HG03175 (cell line): ENCODE data around the gene CSF2RB.

Source experiments
- ATAC-seq: cut with Tn5 transposase; IDR thresholded peaks from one replicate; pipeline ENCODE4 v1.9.1; 2021; ENCODE audit warnings: mild to moderate bottlenecking, moderate library complexity; ENCODE audit not compliant: unreplicated experiment

The CSF2RB gene

DNA sequence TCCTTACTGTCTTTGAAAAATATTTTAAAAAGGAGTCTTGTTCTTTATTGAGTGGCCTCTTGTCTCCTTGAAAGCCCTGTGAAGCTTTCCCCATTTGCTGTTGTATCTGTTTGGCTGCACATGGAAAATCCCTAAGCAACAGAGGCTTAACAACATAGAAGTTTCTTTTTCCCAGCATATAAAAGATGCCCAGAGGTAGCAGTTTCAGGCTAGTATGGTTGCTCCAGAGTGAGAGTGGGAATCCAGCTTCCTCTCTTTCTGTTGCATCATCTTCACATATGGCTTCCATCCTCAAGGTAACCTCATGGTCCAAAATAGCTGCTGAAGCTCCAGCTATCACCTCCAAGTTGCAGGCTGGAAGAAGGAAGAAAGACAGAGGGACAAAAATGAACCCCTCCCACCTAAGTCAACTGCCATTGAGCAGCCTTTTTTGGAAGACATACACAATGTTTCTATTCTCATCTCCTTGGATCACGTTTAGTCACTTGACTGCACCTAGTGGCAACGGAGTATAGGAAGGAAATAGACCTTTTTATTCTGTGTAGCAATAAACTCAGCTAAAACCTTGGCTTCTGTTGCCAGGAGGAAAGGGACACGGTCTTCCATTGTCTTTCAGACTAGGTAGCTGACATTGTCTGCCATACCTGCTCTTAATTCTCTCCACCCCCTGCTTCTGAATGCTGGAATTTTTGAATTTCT lies 5.3 kb downstream of the CSF2RB start:
- ATAC-seq, result no peak

DNA sequence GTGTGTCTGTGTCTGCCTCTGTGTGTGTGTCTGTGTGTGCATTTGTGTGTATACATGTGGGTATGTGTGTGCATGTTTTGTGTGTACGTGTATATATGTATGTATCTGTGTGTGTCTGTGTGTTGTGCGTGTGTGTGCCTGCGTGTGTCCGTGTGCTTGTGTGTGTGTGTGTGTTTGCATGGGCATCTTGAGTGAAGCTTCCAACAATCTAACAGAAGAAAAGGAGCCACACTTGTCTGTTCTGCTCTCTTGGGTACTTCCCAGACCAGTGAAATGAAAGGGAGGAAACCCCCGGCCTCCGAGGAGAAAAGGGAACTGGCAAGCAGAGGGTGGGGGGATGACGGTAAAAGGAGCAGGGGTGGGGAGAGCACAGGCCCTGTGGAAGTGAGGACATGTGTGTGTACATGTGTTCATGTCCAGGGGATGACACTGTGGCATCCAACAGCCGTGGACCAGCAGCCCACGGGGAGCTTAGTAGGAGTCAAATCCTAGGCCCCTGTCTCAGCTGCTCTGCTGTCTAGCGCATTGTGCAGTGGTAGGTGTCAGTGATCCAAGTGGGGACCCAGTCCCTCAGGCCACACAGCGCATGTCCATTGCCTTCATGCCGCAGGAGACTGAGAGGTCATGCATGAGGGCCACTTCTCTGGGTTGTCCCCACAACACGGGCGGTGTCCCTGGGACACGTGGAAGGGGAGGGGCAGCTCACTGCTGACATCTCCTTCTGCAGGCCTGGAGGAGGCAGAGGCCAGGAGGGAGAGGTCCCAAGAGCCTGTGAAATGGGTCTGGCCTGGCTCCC lies 8.1 kb downstream of the CSF2RB start:
- no peak for ATAC-seq

DNA sequence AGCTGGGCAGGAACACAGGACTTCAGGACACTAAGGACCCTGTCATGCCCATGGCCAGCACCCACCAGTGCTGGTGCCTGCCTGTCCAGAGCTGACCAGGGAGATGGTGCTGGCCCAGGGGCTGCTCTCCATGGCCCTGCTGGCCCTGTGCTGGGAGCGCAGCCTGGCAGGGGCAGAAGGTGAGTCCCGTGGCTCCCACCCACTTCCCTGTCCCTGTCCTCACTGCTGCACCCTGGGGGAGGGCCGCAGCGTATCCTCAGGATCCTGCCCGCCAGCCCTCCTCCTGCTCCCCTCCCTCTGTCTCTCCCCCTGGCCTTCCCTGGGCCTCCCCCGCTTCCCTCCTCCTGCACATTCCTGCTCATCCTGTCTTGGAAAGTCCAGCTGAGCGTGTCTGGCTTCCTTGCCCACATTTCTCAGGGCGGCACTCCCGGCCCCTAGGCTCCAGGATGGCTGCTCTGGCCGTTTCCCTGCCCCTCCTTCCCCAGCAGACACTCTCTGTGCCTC lies 8.7 kb downstream of the CSF2RB start:
- ATAC-seq, result no peak

DNA sequence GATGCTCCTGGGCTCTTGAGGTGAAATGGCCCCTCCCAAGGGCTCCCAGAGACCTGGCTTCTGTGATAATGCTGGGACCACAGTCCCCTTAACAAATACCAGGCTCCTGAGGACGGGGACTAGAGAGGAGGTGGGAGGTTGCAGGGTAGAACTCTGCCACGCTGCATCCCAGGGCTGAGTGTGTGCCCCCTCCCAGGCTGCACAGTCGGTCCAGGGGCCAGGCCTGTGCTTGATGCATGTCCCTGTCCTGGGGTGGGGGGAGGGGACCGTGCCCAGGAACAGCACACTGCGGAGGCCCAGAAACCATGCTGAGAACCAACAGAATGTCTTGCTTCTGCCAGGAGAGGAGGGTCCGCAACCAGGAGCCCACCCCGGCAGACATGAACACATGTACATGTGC lies 9.3 kb downstream of the CSF2RB start:
- ATAC-seq, result no peak

DNA sequence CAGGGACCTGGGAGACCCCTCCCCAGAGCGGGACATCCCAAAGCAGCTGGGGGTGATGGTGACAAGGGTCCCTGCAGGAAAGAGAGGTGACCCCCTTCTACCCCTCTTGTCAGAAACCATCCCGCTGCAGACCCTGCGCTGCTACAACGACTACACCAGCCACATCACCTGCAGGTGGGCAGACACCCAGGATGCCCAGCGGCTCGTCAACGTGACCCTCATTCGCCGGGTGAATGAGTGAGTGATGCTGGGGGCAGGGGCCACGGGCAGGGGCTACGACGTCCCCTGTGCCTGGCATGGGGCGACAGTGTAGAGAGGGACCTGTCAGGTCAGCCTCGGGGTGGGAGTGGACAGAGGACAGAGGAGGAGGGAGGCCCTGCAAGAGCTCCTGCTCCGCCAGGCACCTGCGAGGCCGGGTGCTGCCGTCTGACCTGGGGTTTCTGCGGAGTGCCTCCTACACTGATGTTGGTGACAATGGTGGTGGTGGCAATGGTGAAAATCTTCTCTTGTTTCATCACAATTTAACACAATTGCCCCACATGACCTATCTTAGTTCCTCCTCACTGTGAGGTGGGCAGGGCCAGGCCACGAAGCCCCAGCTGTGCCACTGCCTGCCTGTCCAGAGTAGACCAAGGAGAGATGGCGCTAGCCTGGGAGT lies 9.8 kb downstream of the CSF2RB start:
- ATAC-seq, result no peak

DNA sequence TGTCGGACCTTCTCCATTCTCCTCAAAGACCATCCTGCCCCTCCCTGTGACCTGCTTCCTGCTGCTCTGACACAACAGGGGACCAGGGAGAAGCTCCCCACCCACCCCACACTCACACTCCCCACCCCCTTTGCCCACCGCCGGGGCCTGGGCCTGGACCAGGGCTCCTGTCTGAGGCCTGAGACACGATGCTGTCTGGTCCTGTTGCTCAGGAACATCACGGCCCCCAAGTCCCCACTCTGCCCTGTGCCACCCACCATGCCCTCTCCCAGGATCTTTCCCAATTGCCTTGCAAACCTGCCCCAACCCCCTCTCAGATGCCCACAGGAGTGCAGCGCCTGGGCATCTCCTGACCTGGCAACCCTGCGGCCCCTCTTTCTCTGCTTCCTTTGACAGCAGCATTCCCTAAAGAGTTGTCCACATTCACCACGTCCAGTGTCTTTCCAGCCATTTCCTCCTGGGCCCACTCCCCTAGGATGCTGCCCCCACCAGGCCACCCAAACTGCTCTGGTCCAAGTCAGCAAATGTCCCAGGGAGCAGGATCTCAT lies 10.8 kb downstream of the CSF2RB start:
- ATAC-seq, result no peak

DNA sequence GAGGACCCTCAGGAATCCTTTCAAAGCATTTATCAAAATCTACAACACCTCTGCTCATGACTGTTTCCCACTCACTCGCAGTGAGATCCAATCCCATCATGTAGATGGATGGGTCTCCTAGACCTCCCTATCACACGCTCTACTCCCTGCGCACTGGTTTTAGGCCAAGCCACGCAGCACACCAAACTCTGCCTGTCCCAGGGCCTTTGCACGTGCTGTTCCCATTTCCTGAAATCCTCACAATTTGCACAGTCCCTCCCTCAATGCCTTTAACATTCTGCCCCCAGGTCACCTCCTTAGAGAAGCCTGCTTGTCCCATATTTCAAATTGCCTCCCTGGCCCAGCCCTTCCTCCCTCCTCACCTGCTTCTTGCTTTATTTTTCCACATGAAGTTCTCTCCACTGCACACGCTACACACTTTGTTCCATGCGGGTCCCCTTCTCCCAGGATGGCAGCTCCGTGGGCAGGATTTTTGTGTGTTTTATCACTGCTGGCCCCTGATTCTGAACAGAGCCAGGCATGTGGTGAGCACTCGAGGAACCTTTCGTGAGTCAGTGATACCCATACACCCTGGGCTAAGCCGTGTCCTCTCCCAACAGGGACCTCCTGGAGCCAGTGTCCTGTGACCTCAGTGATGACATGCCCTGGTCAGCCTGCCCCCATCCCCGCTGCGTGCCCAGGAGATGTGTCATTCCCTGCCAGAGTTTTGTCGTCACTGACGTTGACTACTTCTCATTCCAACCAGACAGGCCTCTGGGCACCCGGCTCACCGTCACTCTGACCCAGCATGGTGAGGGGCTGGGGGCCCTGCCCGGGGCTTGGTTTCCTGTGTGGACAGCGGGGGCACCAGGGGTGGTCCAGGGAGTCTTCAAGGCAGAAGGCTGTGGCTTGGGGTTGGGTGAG lies 12.2 kb downstream of the CSF2RB start:
- ATAC-seq, result no peak

DNA sequence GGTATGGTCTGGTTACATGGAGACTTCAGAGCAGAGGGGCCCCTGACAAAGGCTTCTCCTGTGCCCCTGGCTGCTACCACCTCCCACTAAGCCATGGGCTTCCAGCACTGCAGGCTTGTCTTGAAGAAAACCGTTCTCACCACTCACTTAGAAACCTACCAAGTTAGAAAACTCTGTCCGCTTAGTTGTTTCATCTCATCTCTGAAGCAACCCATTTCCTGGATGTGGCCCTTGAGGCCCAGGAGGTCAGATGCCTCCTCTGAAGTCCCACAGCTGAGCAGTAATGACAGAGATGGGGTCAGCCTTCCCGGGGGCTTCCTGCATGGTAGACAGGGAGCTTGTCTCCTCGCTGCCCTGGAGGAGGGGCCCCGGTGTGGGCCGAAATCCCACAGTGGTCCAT lies 12.9 kb downstream of the CSF2RB start:
- no peak for ATAC-seq

DNA sequence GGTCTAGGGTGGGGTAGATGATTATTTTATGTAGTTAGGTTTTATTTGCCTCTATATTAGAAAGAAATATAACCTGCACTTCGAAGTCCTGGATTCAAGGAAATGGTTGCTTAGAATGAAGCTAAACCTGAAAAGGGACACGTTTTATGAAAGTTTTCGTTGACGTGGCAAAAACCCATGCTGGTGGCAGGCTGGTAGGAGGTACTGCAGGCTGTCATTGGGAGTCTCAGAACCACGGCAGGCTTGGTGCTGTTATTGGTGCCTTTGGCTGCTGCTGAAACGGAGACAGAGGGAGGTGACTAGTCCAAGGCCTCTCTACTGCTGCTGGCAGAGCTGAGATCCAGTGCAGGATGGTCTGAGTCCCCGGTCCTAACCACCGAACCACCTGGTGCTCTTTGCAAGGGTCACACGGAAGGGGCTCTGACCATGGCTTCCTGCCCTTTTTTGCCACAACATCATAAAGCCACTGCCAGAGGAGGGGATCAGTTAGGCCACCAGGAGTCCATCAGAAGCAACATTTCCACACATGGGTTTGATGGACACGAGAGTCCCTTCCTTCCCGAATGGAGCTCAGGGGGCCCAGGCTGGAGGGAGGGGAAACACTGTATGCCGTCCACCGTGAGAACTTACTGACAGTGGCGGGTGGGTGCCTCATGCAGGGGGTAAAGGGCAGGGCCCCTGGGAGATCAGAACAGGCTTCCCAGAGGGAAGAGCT lies 13.4 kb downstream of the CSF2RB start:
- no peak for ATAC-seq

DNA sequence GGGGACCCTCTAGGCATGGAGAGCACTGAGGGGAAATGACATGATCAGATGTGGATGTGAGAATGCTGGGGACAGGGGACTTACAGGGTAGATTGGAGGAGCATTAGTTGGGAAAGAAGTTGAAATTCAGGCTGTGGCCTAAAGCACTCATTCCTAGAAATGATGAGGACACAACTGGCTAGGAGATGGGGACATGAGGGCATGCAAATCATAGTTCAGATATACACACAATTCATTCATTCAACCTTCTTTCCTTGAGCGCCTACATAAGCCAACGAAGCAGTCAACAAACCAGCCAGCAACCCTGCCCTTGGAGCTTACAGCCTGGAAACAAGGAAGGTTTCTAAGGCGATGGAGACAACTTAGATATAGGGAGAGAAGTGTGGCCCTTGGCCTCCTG lies 14.2 kb downstream of the CSF2RB start:
- ATAC-seq, result no peak

DNA sequence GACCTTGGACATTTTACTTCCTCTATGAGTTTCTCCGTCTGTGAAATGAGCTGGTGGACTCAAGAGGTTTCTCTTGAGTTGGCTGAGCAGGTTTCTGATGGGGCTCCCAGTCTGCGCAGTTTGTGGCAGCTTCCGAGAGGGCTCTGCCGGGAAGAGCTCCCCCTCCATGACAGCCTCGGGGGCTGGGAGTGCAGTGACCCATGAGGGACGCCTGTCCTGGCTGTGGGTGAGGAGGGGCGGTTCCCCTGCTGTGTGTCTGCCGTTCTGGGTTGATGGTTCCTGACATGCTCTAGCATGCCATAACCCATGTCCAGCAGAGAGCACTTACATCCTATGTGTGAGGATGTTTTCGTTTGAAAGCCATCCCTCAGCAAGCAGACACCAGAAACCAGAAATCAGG lies 14.8 kb downstream of the CSF2RB start:
- no peak for ATAC-seq

DNA sequence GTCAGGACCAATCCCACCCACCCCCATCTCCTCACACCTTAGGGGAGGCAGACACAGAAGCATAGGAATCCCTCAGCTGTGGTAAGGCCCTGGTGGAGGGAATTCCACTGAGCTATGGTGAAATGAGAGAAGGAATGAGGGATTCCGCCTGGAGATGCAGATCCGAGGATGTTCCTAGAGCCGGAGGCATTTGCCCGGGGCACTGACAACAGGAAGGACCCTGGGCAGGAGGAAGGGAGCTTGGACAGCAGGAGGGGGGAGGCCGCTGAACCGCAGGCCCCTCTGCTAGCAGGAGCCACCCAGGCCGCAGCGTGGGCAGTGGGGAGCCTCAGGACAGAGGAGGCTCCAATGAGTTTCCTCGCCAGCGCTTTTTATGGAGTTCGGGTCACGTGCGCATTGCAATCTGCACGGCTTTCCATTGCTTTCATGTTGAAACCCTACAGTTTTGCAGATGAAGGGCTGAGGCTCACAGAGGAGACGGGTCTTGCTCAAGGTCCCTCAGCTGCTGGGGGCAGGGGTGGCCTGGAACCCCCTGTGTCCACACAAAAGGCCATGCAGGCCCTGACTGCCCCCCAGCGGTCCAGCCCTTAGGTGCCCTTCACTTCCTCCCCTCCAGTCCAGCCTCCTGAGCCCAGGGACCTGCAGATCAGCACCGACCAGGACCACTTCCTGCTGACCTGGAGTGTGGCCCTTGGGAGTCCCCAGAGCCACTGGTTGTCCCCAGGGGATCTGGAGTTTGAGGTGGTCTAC lies 15.5 kb downstream of the CSF2RB start:
- ATAC-seq, result no peak

DNA sequence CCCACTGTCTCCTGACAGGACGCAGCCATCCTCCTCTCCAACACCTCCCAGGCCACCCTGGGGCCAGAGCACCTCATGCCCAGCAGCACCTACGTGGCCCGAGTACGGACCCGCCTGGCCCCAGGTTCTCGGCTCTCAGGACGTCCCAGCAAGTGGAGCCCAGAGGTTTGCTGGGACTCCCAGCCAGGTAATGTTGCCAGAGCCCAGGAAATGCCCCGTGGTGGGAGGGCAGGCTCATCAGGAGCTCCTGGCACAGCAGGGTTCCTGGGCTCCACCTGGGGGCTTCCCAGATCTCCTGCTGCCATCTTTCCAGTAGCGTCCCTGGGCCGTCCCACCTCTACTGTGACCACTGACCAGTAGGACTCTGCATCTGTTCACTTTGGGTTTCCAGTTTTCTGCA lies 16.2 kb downstream of the CSF2RB start:
- ATAC-seq, result no peak

DNA sequence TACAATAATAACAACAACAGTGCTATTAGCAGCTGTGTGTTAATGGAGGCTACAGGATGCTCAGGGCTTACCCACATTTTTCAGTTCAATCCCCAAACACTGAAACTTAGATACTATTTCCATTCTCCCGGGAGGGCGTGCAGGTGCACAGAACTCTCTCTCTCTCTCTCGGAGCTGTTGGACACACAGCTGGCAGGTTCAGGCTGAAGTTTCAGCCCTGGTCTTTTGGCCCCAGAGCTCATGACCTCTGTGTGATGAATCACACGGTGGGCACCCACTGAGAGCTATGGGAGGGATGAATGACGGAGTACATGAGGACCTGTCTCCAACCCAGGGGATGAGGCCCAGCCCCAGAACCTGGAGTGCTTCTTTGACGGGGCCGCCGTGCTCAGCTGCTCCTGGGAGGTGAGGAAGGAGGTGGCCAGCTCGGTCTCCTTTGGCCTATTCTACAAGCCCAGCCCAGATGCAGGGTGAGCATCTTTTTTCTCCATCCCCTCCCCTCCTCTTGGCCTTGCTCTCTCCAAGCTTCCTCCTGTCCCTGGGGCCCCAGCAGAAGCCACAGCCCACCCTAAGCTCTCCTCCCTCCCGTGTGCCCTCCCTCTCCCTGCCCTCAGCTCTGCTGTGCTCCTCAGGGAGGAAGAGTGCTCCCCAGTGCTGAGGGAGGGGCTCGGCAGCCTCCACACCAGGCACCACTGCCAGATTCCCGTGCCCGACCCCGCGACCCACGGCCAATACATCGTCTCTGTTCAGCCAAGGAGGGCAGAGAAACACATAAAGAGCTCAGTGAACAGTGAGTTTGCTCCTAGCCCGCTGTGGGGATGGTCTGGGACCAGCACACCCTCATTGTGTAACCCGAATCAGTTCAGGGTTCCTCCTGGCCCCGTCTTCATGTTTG lies 16.9 kb downstream of the CSF2RB start:
- ATAC-seq, result no peak

DNA sequence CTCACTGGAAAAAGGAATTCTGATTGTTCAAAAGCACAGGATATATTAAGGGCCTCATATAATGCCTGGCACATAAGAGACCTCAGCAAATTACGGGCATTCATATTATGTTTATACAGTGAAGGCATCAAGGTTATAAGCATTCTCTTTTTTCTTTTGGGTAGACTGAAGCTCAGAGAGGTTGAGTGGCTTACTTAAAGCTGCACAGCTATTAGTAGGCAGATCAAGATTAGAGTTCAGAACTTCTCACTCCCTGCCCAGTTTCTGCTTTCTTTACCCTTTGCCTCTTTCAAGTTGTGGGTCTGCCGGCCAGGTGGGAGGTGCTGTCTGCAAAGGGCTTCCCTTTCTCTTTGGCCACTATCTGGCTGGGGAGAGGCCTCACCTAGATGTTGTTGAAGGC lies 18.0 kb downstream of the CSF2RB start:
- ATAC-seq, result no peak

DNA sequence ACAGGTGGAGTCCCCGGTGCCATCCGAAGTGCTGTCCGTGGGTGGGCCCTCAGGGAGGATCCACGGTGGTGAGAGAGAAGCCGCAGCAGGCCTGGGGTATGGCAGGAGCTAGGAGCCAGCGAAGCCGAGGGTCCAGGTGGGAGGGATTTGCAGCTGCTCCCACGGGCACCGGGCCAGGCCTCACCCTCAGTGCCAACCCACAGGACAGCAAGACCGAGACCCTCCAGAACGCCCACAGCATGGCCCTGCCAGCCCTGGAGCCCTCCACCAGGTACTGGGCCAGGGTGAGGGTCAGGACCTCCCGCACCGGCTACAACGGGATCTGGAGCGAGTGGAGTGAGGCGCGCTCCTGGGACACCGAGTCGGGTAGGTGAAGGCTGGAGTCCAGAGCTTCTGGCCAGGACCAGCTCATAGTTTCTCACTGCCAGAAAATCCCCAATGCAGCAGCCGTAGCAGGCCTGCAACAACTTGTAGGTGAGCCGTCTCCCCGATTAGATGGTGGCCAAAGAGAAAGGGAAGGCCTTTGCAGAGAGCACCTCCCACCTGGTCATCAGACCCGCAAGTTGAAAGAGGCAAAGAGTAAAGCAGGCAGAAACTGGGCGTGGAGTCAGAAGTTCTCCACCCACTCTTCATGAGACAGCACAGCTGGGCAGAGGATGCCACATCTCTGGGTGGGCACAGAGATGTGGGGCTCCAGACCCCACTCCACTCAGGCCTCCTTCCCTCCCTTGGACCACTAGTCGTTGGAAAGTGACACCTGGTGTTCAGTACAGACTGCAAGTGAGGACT lies 20.4 kb downstream of the CSF2RB start:
- no peak for ATAC-seq
